Ascending aorta (tissue), 2 donors: ENCODE results near the gene TMEM132D. TPM values are rescaled to one million over a fixed set of nuclear protein-coding genes. Genes with fewer than 3 reads are reported as not detected.

Experiments
- DNase-seq, 2 donors: peaks; one replicate each; pipeline ENCODE4 v3.0.0-alpha.2; 2019; ENCODE audit warnings: low spot score in 2 of 2
- H3K27ac ChIP-seq, 2 donors: fragments of 200-600 bp; sonication (generic); one replicate each; pipeline ENCODE4 v1.5.1; 2016 to 2017; ENCODE audit warnings: mild to moderate bottlenecking in 1 of 2
- H3K27me3 ChIP-seq: fragments of 200-600 bp; sonication (generic); one replicate; pipeline ENCODE4 v1.5.1; 2017
- H3K36me3 ChIP-seq, 2 donors: fragments of 200-600 bp; sonication (generic); one replicate each; pipeline ENCODE4 v1.5.1; 2016
- H3K4me1 ChIP-seq, 2 donors: fragments of 200-600 bp; sonication (generic); one replicate each; pipeline ENCODE4 v1.5.1; 2016 to 2017; ENCODE audit warnings: mild to moderate bottlenecking in 1 of 2
- H3K4me3 ChIP-seq, 2 donors: fragments of 200-600 bp; sonication (generic); one replicate each; pipeline ENCODE4 v1.5.1; 2016 to 2017; ENCODE audit warnings: mild to moderate bottlenecking in 1 of 2
- H3K9me3 ChIP-seq, 2 donors: fragments of 200-600 bp; sonication (generic); one replicate each; pipeline ENCODE4 v1.5.1; 2016
- intact Hi-C: fragments of 100-400 bp; cut with DNase I; formaldehyde crosslinking; loops from one replicate; pipeline ENCODE4 v1.15.1; 2023
- total RNA-seq: library from RNA; depleted of rRNA; stranded (reverse); fragments of >200 nt; gene quantifications from one replicate; pipeline ENCODE4 v1.1.0, GENCODE V29; 2016
- TF ChIP-seq, protein P1 (sequence below), 3 experiments: fragments of 200-600 bp in 2 of 3; fragments of 450-650 bp in 1 of 3; sonication (generic) in 2 of 3; IDR thresholded peaks; one replicate each; pipeline ENCODE4 v1.5.1; 2016 to 2019; ENCODE audit warnings: antibody characterized with exemption in 3 of 3, mild to moderate bottlenecking in 1 of 3, moderate library complexity in 1 of 3

Gene TMEM132D
- total RNA-seq, 1 donor from 2014 or later: not detected

GRCh38 chr12:129305851-129306250 lies 598.0 kb downstream of the TMEM132D start:
- Histone ChIP-seq H3K4me3 (no peak overlapping the region), H3K27ac (no peak overlapping the region), H3K36me3 (no peaks in the 10 kb centered on the region), H3K9me3 (no peaks in the 10 kb centered on the region), H3K4me1 (no peaks in the 10 kb centered on the region), H3K27me3 (no peaks in the 10 kb centered on the region)
- intact Hi-C loops: no loop called here
- TF ChIP-seq, protein P1, sequence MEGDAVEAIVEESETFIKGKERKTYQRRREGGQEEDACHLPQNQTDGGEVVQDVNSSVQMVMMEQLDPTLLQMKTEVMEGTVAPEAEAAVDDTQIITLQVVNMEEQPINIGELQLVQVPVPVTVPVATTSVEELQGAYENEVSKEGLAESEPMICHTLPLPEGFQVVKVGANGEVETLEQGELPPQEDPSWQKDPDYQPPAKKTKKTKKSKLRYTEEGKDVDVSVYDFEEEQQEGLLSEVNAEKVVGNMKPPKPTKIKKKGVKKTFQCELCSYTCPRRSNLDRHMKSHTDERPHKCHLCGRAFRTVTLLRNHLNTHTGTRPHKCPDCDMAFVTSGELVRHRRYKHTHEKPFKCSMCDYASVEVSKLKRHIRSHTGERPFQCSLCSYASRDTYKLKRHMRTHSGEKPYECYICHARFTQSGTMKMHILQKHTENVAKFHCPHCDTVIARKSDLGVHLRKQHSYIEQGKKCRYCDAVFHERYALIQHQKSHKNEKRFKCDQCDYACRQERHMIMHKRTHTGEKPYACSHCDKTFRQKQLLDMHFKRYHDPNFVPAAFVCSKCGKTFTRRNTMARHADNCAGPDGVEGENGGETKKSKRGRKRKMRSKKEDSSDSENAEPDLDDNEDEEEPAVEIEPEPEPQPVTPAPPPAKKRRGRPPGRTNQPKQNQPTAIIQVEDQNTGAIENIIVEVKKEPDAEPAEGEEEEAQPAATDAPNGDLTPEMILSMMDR (IDR thresholded peaks at IDR 0.05): no peak
- DNase-seq: no peak

DNA sequence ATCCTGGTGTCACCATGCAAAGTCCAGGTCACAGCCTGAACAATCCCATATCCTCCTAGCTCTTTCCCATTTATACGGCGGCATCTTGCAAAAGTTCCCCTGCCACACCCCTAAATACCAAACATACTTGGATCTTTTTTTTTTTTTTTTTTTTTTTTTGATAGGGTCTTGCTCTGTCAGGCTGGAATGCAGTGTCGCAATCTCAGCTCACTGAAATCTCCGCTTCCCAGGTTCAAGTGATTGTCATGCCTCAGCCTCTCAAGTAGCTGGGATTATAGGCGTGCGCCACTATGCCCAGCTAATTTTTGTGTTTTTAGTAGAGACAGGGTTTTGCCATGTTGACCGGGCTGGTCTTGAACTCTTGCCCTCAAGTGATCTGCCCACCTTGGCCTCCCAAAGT lies 599.3 kb downstream of the TMEM132D start:
- no peaks in the 10 kb centered on the region for H3K36me3 ChIP-seq
- intact Hi-C loops: no loop called here
- H3K4me3 ChIP-seq: no peak overlapping the region
- H3K27me3 ChIP-seq: no peaks in the 10 kb centered on the region
- TF ChIP-seq, protein P1 (IDR thresholded peaks at IDR 0.05): no peak
- DNase-seq: no peak
- H3K4me1 ChIP-seq: no peaks in the 10 kb centered on the region
- H3K9me3 ChIP-seq: no peaks in the 10 kb centered on the region
- H3K27ac ChIP-seq: no peak overlapping the region

- Histone ChIP-seq H3K27me3 (no peaks in the 10 kb centered on the region), H3K4me1 (no peaks in the 10 kb centered on the region), H3K9me3 (no peaks in the 10 kb centered on the region), H3K36me3 (no peaks in the 10 kb centered on the region), H3K4me3 (no peak overlapping the region), H3K27ac (no peak overlapping the region)
- TF ChIP-seq, protein P1 (IDR thresholded peaks at IDR 0.05): no peak
- no peak for DNase-seq
- intact Hi-C loops: no loop called here
Observed at GRCh38 chr12:129300011-129300410, 603.8 kb downstream of the TMEM132D start.

DNA sequence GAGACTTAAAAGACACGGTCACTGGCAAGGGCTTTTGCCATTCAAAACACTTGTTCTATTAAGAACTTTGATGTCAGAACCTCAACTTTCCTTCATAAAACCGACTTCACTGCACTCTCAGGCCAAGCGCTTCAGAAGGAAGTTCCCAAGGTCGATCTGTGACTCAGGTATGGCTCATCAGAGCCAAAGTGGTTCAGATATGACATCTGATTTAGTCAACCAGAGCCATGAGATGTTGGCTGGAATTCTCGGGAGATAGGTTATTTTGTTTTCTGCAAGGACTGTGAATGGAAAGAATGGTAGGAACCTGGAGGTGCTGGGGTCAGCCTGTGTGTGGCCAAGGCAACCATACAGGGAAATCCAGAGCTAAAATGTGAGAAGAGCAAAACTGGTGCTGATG lies 604.9 kb downstream of the TMEM132D start:
- Histone ChIP-seq H3K27ac (no peak overlapping the region), H3K9me3 (no peaks in the 10 kb centered on the region), H3K4me3 (no peak overlapping the region), H3K27me3 (no peaks in the 10 kb centered on the region), H3K36me3 (no peaks in the 10 kb centered on the region), H3K4me1 (no peaks in the 10 kb centered on the region)
- intact Hi-C loops: no loop called here
- TF ChIP-seq, protein P1 (IDR thresholded peaks at IDR 0.05): no peak
- DNase-seq: no peak

DNA sequence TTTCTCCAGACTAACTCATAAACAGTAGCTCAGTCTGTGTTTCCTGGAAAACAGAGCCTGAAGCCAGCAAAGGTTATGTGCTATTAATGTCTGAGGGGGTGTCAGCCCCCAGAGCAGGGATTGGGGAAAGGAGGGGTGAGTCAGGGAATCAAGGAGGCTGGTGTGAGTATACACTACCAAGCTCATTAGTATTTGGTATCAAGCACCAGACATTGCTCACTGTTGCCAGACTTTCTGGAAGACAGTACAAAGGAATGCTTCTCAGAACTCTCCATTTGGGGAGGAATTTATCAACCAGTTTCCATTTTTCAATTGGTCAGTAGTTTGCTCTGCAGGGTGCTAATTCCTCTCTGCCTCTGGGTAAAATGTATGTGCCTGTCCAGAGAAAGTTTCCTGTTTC lies 607.2 kb downstream of the TMEM132D start:
- H3K4me1 ChIP-seq: no peaks in the 10 kb centered on the region
- H3K36me3 ChIP-seq: no peaks in the 10 kb centered on the region
- intact Hi-C loops: no loop called here
- H3K27me3 ChIP-seq: no peaks in the 10 kb centered on the region
- H3K4me3 ChIP-seq: no peak overlapping the region
- DNase-seq: no peak
- TF ChIP-seq, protein P1 (IDR thresholded peaks at IDR 0.05): no peak
- no peaks in the 10 kb centered on the region for H3K9me3 ChIP-seq
- no peak overlapping the region for H3K27ac ChIP-seq

- TF ChIP-seq, protein P1 (IDR thresholded peaks at IDR 0.05): no peak
- no peaks in the 10 kb centered on the region for H3K27me3 ChIP-seq
- intact Hi-C loops: no loop called here
- H3K27ac ChIP-seq: no peak overlapping the region
- H3K4me1 ChIP-seq: no peaks in the 10 kb centered on the region
- H3K36me3 ChIP-seq: no peaks in the 10 kb centered on the region
- H3K9me3 ChIP-seq: no peaks in the 10 kb centered on the region
- no peak overlapping the region for H3K4me3 ChIP-seq
- no peak for DNase-seq
Observed at GRCh38 chr12:129294868-129295267, 609.0 kb downstream of the TMEM132D start.
